Liver (tissue), 9 donors: ENCODE data around the gene MASP2. TPM values are rescaled to one million over a fixed set of nuclear protein-coding genes. Genes with fewer than 3 reads are reported as not detected.

ENCODE experiments used
- DNase-seq: peaks from one replicate; pipeline ENCODE4 v3.0.0-alpha.2; 2017; ENCODE audit warnings: low spot score
- H3K27ac ChIP-seq, 2 donors: one replicate each; pipeline ENCODE4 v1.7.0; 2013; ENCODE audit warnings: inconsistent platforms in 2 of 2, low read length in 2 of 2, control low read depth in 1 of 2, low read depth in 1 of 2, mild to moderate bottlenecking in 1 of 2
- H3K27me3 ChIP-seq, 4 donors: one replicate each; pipeline versions ENCODE4 v1.6.1 to v1.7.0; 2013; ENCODE audit warnings: low read length in 3 of 4, inconsistent platforms in 1 of 4, mild to moderate bottlenecking in 1 of 4, moderate library complexity in 1 of 4; ENCODE audit not compliant: control insufficient read depth in 4 of 4, insufficient read depth in 4 of 4
- H3K36me3 ChIP-seq, 4 donors: one replicate each; pipeline versions ENCODE4 v1.6.1 to v1.7.0; 2013; ENCODE audit warnings: low read length in 3 of 4, mild to moderate bottlenecking in 3 of 4, low read depth in 1 of 4, moderate library complexity in 1 of 4; ENCODE audit not compliant: control insufficient read depth in 4 of 4, insufficient read depth in 3 of 4
- H3K4me1 ChIP-seq, 4 donors: one replicate each; pipeline versions ENCODE4 v1.6.1 to v1.7.0; 2013; ENCODE audit warnings: low read length in 3 of 4, mild to moderate bottlenecking in 3 of 4, moderate library complexity in 1 of 4; ENCODE audit not compliant: control insufficient read depth in 4 of 4, insufficient read depth in 4 of 4
- H3K4me3 ChIP-seq, 3 donors: one replicate each; pipeline versions ENCODE4 v1.6.1 to v1.7.0; 2013; ENCODE audit warnings: low read length in 3 of 3, control low read depth in 1 of 3, low read depth in 1 of 3, mild to moderate bottlenecking in 1 of 3
- H3K9ac ChIP-seq, 2 donors: one replicate each; pipeline ENCODE4 v1.7.0; 2013; ENCODE audit warnings: low read length in 2 of 2, mild to moderate bottlenecking in 2 of 2, moderate library complexity in 2 of 2, control low read depth in 1 of 2, low read depth in 1 of 2
- H3K9me3 ChIP-seq, 4 donors: one replicate each; pipeline versions ENCODE4 v1.6.1 to v1.7.0; 2013; ENCODE audit warnings: low read length in 3 of 4; ENCODE audit not compliant: control insufficient read depth in 4 of 4
- EGR1 ChIP-seq, 2 donors: IDR thresholded peaks; 2 replicates each; pipeline ENCODE4 v1.6.1; 2016 to 2018; ENCODE audit warnings: antibody characterized with exemption in 2 of 2, low read depth in 2 of 2
- FOXA1 ChIP-seq: IDR thresholded peaks from 2 replicates; pipeline ENCODE4 v1.6.1; 2016; ENCODE audit warnings: antibody characterized with exemption
- FOXA2 ChIP-seq: IDR thresholded peaks from 2 replicates; pipeline ENCODE4 v1.6.1; 2016; ENCODE audit warnings: antibody characterized with exemption
- GABPA ChIP-seq, 2 donors: IDR thresholded peaks in 1 of 2; conservative IDR thresholded peaks in 1 of 2; 2 replicates each; pipeline ENCODE4 v1.6.1; 2016; ENCODE audit warnings: antibody characterized with exemption in 2 of 2, mild to moderate bottlenecking in 1 of 2, moderate library complexity in 1 of 2
- HNF4A ChIP-seq, 2 donors: conservative IDR thresholded peaks; 2 replicates each; pipeline ENCODE4 v1.6.1; 2016; ENCODE audit warnings: antibody characterized with exemption in 2 of 2, mild to moderate bottlenecking in 2 of 2
- HNF4G ChIP-seq: IDR thresholded peaks from 2 replicates; pipeline ENCODE4 v1.6.1; 2016; ENCODE audit warnings: antibody characterized with exemption
- JUND ChIP-seq, 2 donors: IDR thresholded peaks; 2 replicates each; pipeline ENCODE4 v1.6.1; 2016; ENCODE audit warnings: antibody characterized with exemption in 2 of 2
- NR2F2 ChIP-seq: IDR thresholded peaks from 2 replicates; pipeline ENCODE4 v1.6.1; 2016; ENCODE audit warnings: antibody characterized with exemption
- RAD21 ChIP-seq, 2 donors: IDR thresholded peaks; 2 replicates each; pipeline ENCODE4 v1.6.1; 2016; ENCODE audit warnings: antibody characterized with exemption in 2 of 2, mild to moderate bottlenecking in 2 of 2
- RXRA ChIP-seq, 2 donors: IDR thresholded peaks; 2 replicates each; pipeline ENCODE4 v1.6.1; 2017 to 2018; ENCODE audit warnings: antibody characterized with exemption in 2 of 2, mild to moderate bottlenecking in 1 of 2
- SP1 ChIP-seq: IDR thresholded peaks from 2 replicates; pipeline ENCODE4 v1.6.1; 2018; ENCODE audit warnings: antibody characterized with exemption, mild to moderate bottlenecking
- TAF1 ChIP-seq: conservative IDR thresholded peaks from 2 replicates; pipeline ENCODE4 v1.6.1; 2016; ENCODE audit warnings: antibody characterized with exemption, mild to moderate bottlenecking
- YY1 ChIP-seq: IDR thresholded peaks from 2 replicates; pipeline ENCODE4 v1.6.1; 2016; ENCODE audit warnings: antibody characterized with exemption, mild to moderate bottlenecking
- WGBS: extraction: QIAGEN DNeasy Blood & Tissue Kit; methylation state at CpG from one replicate; pipeline ENCODE4 v1.1.7; 2013; 5-methylcytosine and 5-hydroxymethylcytosine counted together
- polyA plus RNA-seq, 2 donors: library from polyadenylated mRNA; stranded (reverse) in 1 of 2; unstranded in 1 of 2; fragments of 200-250 nt in 1 of 2; fragments of >200 nt in 1 of 2; fragmentation: Nextera tagmentation in 1 of 2; extraction: Ambion mirVana in 1 of 2; gene quantifications; one replicate each; pipeline versions ENCODE4 v1.2.1 to v1.2.3, GENCODE V29; 2013 to 2015
- total RNA-seq, 2 donors: library from RNA; depleted of rRNA; stranded (reverse); fragments of >200 nt; gene quantifications; one replicate each; pipeline ENCODE4 v1.2.3, GENCODE V29; 2014
- TF ChIP-seq, protein P1 (sequence below): IDR thresholded peaks from 2 replicates; pipeline ENCODE4 v1.6.1; 2016; ENCODE audit warnings: antibody characterized with exemption
- TF ChIP-seq, protein P2 (sequence below): IDR thresholded peaks from 2 replicates; pipeline ENCODE4 v1.6.1; 2016; ENCODE audit warnings: antibody characterized with exemption
- TF ChIP-seq, protein P3 (sequence below): IDR thresholded peaks from 2 replicates; pipeline ENCODE4 v1.6.1; 2016; ENCODE audit warnings: antibody characterized with exemption
- TF ChIP-seq, protein P4 (sequence below): IDR thresholded peaks from 2 replicates; pipeline ENCODE4 v1.6.1; 2016; ENCODE audit warnings: antibody characterized with exemption, mild to moderate bottlenecking
- TF ChIP-seq, protein P5 (sequence below): fragments of 150-350 bp; IDR thresholded peaks from 2 replicates; pipeline ENCODE4 v1.5.1; 2017; ENCODE audit warnings: improper control_type of control experiment, low read depth, low read length; ENCODE audit not compliant: missing input control
- donor health status: healthy.
- donor health status: healthy.
- donor health status: healthy.
- donor health status: healthy.
- donor health status: healthy.

Gene MASP2
- total and polyA plus RNA-seq, 4 donors: 30.0 to 530 (median 213) TPM

DNA sequence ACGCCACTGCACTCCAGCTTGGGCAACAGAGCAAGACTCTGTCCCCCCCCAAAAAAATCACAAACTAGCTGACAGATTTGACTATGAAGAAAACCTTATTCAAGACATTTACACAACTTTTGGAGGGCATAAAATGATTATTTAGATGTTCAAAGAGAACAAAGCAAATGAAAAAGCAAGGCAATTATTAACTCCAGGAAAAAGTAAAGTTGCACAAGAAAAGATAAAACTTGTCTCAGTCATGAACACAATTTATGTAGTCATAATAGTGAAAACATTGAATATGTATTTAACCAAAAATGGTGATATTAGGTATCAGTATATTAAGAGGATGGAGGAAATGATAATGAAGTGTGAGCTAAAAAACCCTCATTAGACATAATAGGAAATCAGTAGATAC lies 46.5 kb downstream of the MASP2 start:
- Histone ChIP-seq H3K9ac (no peak overlapping the region), H3K9me3 (no peaks in the 10 kb centered on the region), H3K4me3 (no peak overlapping the region), H3K27ac (no peak overlapping the region), H3K27me3 (no peaks in the 10 kb centered on the region), H3K4me1 (no peaks in the 10 kb centered on the region), H3K36me3 (no peaks in the 10 kb centered on the region)
- DNase-seq: no peak
- WGBS: 98% methylated on average over 1 of the region's 1 CpG
- TF ChIP-seq, protein P1, sequence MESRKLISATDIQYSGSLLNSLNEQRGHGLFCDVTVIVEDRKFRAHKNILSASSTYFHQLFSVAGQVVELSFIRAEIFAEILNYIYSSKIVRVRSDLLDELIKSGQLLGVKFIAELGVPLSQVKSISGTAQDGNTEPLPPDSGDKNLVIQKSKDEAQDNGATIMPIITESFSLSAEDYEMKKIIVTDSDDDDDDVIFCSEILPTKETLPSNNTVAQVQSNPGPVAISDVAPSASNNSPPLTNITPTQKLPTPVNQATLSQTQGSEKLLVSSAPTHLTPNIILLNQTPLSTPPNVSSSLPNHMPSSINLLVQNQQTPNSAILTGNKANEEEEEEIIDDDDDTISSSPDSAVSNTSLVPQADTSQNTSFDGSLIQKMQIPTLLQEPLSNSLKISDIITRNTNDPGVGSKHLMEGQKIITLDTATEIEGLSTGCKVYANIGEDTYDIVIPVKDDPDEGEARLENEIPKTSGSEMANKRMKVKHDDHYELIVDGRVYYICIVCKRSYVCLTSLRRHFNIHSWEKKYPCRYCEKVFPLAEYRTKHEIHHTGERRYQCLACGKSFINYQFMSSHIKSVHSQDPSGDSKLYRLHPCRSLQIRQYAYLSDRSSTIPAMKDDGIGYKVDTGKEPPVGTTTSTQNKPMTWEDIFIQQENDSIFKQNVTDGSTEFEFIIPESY: no peak
- TF ChIP-seq JUND (IDR thresholded peaks at IDR 0.05) (no peak), NR2F2 (no peak), HNF4A (conservative IDR thresholded peaks at IDR 0.05) (no peak), TAF1 (no peak), GABPA (IDR thresholded peaks at IDR 0.05 in 1 of 2, conservative IDR thresholded peaks at IDR 0.05 in 1 of 2) (no peak), RAD21 (IDR thresholded peaks at IDR 0.05) (no peak), FOXA2 (no peak), YY1 (no peak), EGR1 (IDR thresholded peaks at IDR 0.05; ENCODE audit: low read depth in 2 of 2) (no peak), FOXA1 (no peak), HNF4G (no peak), SP1 (no peak), RXRA (IDR thresholded peaks at IDR 0.05) (no peak)
- TF ChIP-seq, protein P2, sequence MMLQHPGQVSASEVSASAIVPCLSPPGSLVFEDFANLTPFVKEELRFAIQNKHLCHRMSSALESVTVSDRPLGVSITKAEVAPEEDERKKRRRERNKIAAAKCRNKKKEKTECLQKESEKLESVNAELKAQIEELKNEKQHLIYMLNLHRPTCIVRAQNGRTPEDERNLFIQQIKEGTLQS: no peak
- TF ChIP-seq, protein P3, sequence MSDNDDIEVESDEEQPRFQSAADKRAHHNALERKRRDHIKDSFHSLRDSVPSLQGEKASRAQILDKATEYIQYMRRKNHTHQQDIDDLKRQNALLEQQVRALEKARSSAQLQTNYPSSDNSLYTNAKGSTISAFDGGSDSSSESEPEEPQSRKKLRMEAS: no peak
- TF ChIP-seq, protein P4, sequence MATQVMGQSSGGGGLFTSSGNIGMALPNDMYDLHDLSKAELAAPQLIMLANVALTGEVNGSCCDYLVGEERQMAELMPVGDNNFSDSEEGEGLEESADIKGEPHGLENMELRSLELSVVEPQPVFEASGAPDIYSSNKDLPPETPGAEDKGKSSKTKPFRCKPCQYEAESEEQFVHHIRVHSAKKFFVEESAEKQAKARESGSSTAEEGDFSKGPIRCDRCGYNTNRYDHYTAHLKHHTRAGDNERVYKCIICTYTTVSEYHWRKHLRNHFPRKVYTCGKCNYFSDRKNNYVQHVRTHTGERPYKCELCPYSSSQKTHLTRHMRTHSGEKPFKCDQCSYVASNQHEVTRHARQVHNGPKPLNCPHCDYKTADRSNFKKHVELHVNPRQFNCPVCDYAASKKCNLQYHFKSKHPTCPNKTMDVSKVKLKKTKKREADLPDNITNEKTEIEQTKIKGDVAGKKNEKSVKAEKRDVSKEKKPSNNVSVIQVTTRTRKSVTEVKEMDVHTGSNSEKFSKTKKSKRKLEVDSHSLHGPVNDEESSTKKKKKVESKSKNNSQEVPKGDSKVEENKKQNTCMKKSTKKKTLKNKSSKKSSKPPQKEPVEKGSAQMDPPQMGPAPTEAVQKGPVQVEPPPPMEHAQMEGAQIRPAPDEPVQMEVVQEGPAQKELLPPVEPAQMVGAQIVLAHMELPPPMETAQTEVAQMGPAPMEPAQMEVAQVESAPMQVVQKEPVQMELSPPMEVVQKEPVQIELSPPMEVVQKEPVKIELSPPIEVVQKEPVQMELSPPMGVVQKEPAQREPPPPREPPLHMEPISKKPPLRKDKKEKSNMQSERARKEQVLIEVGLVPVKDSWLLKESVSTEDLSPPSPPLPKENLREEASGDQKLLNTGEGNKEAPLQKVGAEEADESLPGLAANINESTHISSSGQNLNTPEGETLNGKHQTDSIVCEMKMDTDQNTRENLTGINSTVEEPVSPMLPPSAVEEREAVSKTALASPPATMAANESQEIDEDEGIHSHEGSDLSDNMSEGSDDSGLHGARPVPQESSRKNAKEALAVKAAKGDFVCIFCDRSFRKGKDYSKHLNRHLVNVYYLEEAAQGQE: no peak
- TF ChIP-seq, protein P5, sequence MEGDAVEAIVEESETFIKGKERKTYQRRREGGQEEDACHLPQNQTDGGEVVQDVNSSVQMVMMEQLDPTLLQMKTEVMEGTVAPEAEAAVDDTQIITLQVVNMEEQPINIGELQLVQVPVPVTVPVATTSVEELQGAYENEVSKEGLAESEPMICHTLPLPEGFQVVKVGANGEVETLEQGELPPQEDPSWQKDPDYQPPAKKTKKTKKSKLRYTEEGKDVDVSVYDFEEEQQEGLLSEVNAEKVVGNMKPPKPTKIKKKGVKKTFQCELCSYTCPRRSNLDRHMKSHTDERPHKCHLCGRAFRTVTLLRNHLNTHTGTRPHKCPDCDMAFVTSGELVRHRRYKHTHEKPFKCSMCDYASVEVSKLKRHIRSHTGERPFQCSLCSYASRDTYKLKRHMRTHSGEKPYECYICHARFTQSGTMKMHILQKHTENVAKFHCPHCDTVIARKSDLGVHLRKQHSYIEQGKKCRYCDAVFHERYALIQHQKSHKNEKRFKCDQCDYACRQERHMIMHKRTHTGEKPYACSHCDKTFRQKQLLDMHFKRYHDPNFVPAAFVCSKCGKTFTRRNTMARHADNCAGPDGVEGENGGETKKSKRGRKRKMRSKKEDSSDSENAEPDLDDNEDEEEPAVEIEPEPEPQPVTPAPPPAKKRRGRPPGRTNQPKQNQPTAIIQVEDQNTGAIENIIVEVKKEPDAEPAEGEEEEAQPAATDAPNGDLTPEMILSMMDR: no peak
